GM12891 (cell line): ENCODE measurements around the gene HSPA12B.

Experiments
- PAX5 ChIP-seq: IDR thresholded peaks from 2 replicates; pipeline ENCODE4 v1.6.1; 2011; ENCODE audit warnings: low read length, moderate library complexity, mild to moderate bottlenecking; ENCODE audit not compliant: insufficient read depth, severe bottlenecking
- POLR2A ChIP-seq: IDR thresholded peaks from 2 replicates; pipeline ENCODE4 v1.6.1; 2011; ENCODE audit warnings: low read depth, low read length, control low read depth
- POLR2AphosphoS5 ChIP-seq: IDR thresholded peaks from 2 replicates; pipeline ENCODE4 v1.6.1; 2011; ENCODE audit warnings: low read depth, low read length, control low read depth
- SPI1 ChIP-seq: IDR thresholded peaks from 2 replicates; pipeline ENCODE4 v1.6.1; 2011; ENCODE audit warnings: low read depth, low read length, control low read depth
- TAF1 ChIP-seq: IDR thresholded peaks from 2 replicates; pipeline ENCODE4 v1.6.1; 2011; ENCODE audit warnings: low read depth, low read length, control low read depth

DNA sequence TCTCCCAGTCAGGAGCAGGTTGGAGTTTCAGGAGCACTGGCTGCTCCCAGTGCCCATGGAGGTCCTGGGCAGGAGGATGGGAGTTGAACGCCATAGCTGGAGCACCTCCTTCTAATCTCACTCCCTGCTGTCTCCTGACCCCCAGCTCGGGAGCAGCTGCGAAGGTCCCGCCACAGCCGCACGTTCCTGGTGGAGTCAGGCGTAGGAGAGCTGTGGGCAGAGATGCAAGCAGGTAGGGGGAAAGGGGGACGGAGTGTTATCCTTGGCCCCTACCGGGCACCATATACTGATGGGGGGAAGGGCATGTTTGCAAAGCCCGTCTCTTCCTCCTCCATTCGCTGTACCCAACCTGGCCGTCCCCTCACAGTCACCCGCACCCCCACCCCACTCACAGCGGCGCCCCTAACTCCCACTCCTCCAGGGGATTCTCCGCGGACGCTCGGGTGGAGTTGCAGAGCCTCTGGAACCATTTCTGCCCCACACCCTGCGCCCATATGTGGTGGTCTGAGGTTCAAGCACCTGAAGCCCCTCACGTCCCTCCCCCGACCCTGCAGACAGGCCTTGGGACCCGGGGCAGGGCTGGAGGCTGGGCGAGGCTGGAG, 16.7 kb downstream of the HSPA12B start:
- no peak for TF ChIP-seq PAX5
- TF ChIP-seq POLR2A: no peak
- no peak for TF ChIP-seq POLR2AphosphoS5
- no peak for TF ChIP-seq SPI1
- TF ChIP-seq TAF1: no peak
